UCSD-AML1 (cell line): Measurements from ENCODE around the gene ACOT6.
"Not testable (repeated sequence)": the region's sequence is repeated elsewhere in the genome, so short reads cannot be mapped to it uniquely, and the experiment has no call there.

Experiments
- DNase-seq: peaks from one replicate; lab custom pipeline; 2025; ENCODE audit not compliant: unreplicated experiment; lab: John Stamatoyannopoulos, UW

The ACOT6 gene, protein sequence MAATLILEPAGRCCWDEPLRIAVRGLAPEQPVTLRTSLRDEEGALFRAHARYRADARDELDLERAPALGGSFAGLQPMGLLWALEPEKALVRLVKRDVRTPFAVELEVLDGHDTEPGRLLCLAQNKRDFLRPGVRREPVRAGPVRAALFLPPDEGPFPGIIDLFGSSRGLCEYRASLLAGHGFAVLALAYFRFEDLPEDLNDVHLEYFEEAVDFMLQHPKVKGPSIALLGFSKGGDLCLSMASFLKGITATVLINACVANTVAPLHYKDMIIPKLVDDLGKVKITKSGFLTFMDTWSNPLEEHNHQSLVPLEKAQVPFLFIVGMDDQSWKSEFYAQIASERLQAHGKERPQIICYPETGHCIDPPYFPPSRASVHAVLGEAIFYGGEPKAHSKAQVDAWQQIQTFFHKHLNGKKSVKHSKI

DNA sequence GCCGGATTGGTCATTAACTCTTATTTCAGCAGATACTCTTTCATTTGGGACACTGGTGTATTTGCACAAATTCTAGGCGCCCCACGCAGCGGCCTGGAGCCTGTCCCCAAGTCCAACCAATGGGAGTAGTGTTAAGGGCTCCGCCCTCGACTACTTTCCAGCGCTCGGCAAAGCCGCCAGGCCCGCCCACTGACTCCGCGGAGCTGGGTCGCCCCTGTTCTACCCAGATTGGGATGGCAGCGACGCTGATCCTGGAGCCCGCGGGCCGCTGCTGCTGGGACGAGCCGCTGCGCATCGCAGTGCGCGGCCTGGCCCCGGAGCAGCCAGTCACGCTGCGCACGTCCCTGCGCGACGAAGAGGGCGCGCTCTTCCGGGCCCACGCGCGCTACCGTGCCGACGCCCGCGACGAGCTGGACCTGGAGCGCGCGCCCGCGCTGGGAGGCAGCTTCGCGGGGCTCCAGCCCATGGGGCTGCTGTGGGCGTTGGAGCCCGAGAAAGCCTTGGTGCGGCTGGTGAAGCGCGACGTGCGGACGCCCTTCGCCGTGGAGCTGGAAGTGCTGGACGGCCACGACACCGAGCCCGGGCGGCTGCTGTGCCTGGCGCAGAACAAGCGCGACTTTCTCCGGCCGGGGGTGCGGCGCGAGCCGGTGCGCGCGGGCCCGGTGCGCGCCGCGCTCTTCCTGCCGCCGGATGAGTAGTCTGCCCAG, at the start of gene ACOT6:
ACOT6 (plus strand) TSS at position 179 of the 707 bp plus-strand sequence; CDS start at position 234, 55 bp downstream.
- DNase-seq, result peak; percentile 80

DNA sequence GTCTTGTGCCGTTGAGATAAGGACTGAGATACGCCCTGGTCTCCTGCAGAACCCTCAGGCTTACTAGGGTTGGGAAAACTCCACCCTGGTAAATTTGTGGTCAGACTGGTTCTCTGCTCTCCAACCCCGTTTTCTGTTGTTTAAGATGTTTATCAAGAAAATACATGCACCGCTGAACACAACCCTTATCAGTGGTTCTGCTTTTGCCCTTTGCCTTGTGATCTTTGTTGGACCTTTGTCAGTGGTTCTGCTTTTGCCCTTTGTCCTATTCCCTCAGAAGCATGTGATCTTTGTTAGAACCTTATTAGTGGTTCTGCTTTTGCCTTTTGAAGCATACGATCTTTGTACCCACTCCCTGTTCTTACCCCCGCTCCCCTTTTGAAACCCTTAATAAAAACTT, 49.6 kb upstream of the ACOT6 start:
- not testable (repeated sequence) for DNase-seq

DNA sequence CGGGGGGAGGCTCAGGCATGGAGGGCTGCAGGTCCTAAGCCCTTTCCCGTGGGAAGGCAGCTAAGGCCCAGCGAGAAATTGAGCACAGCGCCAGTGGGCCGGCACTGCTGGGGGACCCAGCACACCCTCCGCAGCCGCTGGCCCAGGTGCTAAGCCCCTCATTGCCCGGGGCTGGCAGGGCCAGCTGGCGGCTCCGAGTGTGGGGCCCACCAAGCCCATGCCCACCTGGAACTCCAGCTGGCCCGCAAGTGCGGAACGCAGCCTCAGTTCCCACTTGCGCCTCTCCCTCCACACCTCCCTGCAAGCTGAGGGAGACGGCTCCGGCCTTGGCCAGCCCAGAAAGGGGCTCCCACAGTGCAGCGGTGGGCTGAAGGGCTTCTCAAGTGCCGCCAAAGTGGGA, 45.9 kb upstream of the ACOT6 start:
- not testable (repeated sequence) for DNase-seq

DNA sequence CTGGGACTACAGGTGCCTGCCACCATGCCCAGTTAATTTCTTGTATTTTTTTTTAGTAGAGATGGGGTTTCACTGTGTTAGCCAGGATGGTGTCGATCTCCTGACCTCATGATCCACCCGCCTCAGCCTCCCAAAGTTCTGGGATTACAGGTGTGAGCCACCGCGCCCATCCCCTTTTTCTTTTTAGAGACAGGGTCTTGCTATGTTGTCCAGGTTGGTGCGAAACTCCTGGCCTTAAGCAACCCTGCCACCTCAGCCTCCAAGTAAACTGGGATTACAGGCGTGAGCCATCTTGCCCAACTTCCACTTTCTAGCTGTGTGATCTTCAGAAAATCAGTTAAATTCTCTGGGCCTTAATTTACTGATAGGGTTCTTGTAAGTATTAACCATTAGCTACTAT, 45.4 kb upstream of the ACOT6 start:
- DNase-seq, result not testable (repeated sequence)

DNA sequence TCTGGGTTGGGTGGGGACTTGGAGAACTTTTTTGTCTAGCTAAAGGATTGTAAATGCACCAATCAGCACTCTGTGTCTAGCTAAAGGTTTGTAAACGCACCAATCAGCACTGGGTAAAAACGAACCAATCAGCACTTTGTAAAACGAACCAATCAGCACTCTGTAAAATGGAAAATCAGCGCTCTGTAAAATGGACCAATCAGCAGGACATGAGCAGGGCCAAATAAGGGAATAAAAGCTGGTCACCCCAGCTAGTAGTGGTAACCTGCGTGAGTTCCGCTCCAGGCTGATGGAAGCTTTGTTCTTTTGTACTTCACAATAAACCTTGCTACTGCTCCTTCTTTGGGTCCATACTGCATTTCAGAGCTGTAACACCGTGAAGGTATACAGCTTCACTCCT, 45.0 kb upstream of the ACOT6 start:
- DNase-seq, result no peak

DNA sequence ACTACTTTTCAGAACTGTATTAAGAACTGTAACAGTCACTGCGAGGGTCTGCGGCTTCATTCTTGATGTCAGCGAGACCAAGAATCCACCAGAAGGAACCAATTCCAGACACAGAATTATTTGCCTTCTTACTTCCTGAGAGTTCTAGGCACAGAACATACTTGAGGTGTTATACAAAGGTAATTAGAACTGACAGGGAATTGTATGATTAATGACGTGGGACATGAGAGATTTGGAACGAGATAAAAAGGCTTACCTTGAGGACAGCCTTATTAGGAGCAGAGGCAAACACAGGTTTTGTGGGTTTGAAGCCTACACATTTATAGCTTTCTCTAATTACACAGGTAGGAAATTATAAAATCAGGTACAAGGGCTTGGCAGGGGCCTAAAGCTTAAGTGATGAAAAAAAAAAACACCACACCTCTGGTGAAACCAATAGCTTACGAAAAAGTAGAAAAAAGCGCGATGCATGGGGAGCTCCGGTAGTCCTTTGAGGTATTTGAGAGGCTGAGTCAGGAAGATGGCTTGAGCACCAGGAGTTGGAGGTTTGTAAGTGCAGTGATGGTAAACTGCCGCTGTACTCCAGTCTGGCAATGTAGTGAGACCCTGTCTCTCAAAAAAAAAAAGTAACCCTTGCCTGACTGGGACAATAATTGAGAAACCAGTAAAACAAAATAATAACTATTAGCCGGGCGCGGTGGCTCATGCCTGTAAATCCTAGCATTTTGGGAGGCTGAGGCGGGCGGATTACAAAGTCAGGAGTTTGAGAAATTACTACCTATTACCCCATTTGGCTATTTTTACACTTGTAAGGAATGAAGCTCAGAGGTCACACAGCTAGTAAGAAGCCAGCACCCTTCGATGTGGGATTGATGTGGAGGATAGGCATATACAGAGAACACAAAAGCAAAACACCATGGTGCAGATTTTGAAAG, 44.1 kb upstream of the ACOT6 start:
- no peak for DNase-seq

DNA sequence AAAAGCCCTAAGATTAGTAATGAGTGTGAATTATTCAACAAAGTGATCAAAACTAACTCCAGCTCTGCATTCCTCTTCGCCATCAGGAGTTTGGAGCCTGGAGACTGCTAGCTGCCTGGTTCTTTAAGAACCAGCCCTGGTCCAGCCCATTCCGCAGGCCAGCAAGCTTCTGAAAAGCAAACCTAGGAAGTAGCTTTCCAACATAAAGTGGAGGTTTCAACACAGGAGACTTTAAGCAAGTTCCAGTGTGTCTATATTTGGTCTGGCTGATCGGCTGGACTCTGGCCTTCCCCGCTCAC, 43.5 kb upstream of the ACOT6 start:
- DNase-seq, result not testable (repeated sequence)

DNA sequence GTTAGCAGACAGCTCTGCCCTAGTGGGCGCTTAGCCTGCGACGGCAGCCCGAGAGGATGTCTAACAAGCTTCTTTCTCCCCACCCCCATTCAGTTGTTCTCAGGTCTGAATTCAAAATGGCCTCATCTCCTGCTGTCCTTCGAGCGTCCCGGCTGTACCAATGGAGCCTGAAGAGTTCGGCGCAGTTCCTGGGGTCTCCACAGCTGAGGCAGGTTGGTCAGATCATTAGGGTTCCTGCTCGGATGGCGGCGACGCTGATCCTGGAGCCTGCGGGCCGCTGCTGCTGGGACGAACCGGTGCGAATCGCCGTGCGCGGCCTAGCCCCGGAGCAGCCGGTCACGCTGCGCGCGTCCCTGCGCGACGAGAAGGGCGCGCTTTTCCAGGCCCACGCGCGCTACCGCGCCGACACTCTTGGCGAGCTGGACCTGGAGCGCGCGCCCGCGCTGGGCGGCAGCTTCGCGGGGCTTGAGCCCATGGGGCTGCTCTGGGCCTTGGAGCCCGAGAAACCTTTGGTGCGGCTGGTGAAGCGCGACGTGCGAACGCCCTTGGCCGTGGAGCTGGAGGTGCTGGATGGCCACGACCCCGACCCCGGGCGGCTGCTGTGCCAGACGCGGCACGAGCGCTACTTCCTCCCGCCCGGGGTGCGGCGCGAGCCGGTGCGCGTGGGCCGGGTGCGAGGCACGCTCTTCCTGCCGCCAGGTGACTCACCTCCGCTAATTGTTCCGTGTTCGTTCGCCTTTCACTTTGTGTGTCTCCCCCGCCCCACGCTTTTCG, 42.9 kb upstream of the ACOT6 start, which contains the start of gene ACOT2:
ACOT2 (plus strand) TSS at position 29 of the 774 bp plus-strand sequence; CDS start at position 57, 28 bp downstream.
- DNase-seq, result peak; percentile 58

DNA sequence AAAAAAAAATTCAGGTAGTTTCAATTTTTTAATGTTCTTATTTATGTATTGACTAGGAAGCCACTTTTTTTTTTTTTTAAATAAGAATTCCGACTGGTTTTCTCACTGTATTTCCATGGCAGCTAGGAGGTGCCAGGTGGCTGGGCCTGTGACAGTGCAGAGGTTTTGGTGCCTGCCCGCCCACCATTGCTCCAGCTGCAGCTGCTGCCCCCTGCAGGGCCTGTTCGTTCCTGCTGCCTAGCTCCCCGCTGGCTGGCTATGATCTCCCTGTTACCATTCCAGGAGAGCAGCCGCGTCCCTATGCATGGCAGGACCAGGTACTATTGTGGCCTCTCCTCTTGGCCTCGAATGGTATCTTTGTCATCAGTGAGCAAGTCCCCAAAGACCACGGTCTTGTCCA, 41.4 kb upstream of the ACOT6 start:
- peak; percentile 63 for DNase-seq

DNA sequence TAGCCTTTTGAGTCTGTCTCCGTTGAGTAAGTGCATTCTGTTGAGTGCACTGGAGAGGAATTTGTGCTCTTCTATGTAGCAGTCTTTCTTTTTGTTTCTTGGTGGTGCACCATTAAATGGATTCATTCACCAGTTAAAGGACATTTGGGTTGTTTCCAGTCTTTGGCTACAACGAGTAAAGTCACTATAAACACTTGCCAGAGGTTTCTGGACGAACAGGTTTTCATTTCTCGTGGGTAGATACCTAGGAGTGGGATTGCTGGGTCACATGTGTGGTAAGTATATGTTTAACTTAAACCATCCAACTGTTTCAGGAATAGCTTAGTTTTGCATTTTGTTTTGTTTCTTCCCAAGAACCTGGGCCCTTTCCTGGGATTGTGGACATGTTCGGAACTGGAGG, 39.3 kb upstream of the ACOT6 start:
- not testable (repeated sequence) for DNase-seq

DNA sequence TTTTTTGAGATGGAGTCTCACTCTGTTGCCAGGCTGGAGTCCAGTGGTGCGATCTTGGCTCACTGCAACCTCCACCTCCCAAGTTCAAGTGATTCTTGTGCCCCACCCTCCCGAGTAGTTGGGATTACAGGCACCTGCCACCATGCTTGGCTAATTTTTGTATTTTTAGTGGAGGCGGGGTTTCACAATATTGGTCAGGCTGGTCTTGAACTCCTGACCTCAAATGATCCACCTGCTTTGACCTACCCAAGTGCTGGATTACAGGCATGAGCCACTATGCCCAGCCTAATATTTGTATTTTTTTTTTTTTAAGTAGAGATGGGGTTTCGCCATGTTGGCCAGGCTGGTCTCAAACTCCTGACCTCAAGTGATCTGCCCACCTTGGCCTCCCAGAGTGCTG, 38.6 kb upstream of the ACOT6 start:
- not testable (repeated sequence) for DNase-seq

DNA sequence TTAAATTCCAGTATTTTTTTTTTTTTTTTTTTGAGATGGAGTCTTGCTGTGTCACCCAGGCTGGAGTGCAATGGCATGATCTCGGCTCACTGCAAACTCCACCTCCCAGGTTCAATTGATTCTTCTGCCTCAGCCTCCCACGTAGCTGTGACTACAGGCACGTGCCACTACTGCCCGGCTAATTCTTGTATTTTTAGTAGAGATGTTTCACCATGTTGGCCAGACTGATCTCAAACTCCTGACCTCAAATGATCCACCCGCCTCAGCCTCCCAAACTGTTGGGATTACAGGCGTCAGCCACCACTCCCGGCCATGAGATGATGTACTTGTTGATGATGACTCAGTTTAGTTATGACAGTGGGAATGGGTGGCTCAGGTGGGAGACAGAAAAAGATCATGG, 38.1 kb upstream of the ACOT6 start:
- DNase-seq, result not testable (repeated sequence)

DNA sequence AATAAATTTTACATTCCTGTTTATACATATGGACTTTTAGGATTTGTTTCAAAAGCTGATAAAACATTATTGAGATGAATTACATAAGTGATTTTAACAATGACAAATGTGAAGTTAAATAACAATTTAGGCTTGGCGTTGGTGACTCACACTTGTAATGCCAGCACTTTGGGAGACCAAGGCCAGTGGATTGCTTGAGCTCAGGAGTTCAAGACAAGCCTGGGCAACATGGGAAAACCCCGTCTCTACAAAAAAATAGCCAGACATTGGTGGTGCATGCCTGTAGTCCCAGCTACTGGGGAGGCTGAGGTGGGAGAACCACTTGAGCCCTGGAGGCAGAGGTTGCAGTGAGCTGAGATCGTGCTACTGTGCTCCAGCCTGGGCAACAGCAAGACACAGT, 35.9 kb upstream of the ACOT6 start:
- no peak for DNase-seq

DNA sequence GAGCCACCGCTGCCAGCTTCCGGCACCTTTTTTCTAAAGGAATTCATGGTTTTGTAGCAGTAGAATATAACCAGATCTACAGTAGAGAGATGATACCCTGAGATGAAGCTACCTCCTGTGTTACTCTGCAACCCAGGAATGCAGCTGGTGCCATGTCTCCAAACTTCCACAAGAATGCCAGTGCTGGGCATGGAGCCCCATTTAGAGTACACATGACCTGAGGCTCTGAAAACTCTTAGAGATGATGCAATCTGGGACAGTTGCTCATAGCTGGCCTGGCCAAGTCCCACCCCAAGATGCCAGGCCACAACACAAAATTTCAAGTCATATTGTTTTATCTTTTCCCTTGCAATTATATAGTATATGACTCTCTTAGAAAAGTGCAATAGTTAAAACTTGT, 35.1 kb upstream of the ACOT6 start:
- not testable (repeated sequence) for DNase-seq

DNA sequence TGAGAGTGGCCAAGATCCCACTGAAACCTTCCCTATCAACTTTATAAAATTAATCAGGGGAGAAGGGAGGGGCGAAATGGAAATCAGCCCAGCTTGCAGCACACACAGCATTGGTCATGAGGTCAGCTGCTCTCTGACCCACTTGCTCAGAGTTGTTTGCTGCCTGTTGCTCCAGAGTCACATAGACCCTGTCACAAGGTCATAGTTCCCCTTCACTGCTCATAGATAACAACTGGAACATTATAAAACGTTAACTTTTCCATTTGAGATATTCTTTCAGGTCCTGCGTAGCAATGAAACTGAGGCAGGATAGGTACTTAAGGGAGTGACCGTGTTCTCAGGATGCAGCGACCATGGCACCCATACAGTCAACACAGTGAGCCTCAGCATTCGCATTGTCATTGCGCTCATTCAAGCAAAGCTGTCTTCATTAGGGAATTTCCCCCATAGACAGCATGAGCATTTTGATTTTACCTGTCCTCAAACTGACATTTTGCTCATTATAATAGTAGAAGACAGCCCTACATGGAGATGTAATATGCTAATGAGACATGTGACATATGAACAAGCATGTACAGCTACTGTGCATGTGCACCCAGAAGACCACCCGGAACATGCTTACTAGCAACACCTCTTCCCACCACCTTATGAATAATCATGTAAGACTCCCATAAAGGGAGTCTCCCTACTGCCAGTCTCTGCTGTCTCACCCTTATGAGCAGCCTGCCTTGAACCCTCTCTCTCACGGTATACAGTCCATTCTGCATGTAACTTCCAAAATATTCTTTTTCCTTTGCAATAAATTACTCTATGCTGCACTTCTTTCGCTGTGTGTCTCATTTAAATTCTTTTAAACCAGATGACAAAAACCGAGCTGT, 30.0 kb upstream of the ACOT6 start:
- not testable (repeated sequence) for DNase-seq

DNA sequence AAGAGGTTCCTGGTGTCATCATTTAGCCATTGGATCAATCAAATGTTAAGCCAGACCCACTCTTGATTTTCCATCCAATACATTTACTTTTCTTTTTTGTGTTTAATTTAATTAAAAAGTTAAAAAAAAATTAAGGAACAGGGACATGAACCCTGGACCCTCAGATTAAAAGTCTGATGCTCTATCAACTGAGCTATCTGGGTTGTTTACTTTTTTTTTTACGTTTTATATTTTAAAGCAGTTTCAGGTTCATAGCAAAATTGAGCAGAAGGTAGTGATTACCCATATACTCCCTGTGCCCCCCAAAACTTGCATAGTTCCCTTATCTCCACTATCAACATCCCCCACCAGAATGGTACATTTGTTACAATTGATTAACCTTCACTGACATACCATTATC, 23.6 kb upstream of the ACOT6 start:
- DNase-seq, result no peak

DNA sequence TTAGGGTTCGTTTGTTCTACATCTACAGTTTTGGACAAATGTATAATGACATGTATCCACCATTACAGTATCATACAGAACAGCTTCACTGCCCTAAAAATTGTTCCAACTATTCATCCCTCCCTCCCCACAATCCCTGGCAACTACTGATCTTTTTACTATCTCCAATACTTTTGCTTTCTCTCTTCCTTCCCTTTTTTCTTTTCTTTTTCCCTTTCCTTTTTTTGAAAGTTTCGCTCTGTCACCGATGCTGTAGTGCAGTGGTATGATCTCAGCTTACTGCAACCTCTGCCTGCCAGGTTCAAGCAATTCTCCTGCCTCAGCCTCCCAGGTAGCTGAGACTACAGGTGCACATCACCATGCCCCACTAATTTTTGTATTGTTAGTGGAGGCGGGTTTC, 23.2 kb upstream of the ACOT6 start:
- no peak for DNase-seq

DNA sequence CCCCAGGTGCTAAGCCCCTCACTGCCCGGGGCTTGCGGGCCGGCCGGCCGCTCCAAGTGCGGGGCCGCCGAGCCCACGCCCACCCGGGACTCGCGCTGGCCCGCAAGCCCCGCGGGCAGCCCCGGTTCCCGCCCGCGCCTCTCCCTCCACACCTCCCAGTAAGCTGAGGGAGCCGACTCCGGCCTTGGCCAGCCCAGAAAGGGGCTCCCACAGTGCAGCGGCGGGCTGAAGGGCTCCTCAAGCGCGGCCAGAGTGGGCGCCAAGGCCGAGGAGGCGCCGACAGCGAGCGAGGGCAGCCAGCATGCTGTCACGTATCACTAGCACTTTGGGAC, 21.7 kb upstream of the ACOT6 start:
- not testable (repeated sequence) for DNase-seq

DNA sequence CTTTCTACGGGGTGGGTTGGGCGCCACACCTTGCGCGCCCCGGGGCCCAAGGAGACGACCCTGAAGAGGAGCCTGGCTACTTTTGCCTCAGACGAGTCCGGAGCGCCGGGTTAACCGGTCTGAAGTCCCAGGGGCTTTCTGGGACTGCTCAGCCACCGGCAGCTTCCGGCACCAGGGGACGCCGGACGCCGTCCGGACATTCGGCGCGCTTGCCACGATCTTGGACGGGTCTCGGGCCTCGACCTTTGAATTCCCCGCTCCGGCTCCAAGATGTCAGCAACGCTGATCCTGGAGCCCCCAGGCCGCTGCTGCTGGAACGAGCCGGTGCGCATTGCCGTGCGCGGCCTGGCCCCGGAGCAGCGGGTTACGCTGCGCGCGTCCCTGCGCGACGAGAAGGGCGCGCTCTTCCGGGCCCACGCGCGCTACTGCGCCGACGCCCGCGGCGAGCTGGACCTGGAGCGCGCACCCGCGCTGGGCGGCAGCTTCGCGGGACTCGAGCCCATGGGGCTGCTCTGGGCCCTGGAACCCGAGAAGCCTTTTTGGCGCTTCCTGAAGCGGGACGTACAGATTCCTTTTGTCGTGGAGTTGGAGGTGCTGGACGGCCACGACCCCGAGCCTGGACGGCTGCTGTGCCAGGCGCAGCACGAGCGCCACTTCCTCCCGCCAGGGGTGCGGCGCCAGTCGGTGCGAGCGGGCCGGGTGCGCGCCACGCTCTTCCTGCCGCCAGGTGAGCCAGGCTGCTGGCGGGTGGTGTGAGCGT, 20.4 kb upstream of the ACOT6 start, which contains the start of gene ACOT4:
ACOT4 (plus strand) TSS at position 184 of the 760 bp plus-strand sequence; CDS start at position 271, 87 bp downstream.
- DNase-seq, result no peak
